Small intestine (tissue), 16 donors: Measurements from ENCODE around the gene TMEM39B. TPM values are rescaled to one million over a fixed set of nuclear protein-coding genes. Genes with fewer than 3 reads are reported as not detected.

Experiments
- DNase-seq, 2 donors: peaks; one replicate each; pipeline versions ENCODE4 v3.0.0 to v3.0.0-alpha.2; 2013
- FAIRE-seq: peaks from 2 replicates; lab custom pipeline; 2012; peaks lifted over from hg19 to GRCh38; lab: Jason Lieb, UNC
- H3K27ac ChIP-seq, 3 donors: one replicate each; pipeline ENCODE4 v1.5.1; 2013; ENCODE audit warnings: low read length in 2 of 3, mild to moderate bottlenecking in 2 of 3, control low read depth in 1 of 3, inconsistent platforms in 1 of 3, low read depth in 1 of 3, moderate library complexity in 1 of 3
- H3K27me3 ChIP-seq, 3 donors: one replicate each; pipeline ENCODE4 v1.6.1; 2013; ENCODE audit warnings: low read length in 3 of 3, inconsistent platforms in 1 of 3; ENCODE audit not compliant: control insufficient read depth in 3 of 3, insufficient read depth in 3 of 3
- H3K36me3 ChIP-seq, 3 donors: one replicate each; pipeline ENCODE4 v1.6.1; 2013; ENCODE audit warnings: low read length in 3 of 3, inconsistent platforms in 1 of 3, low read depth in 1 of 3, mild to moderate bottlenecking in 1 of 3, moderate library complexity in 1 of 3; ENCODE audit not compliant: control insufficient read depth in 3 of 3, insufficient read depth in 2 of 3
- H3K4me1 ChIP-seq, 3 donors: one replicate each; pipeline ENCODE4 v1.6.1; 2013; ENCODE audit warnings: low read length in 2 of 3, inconsistent platforms in 1 of 3, low read depth in 1 of 3, mild to moderate bottlenecking in 1 of 3, moderate library complexity in 1 of 3; ENCODE audit not compliant: control insufficient read depth in 3 of 3, insufficient read depth in 2 of 3
- H3K4me3 ChIP-seq, 3 donors: one replicate each; pipeline ENCODE4 v1.5.1; 2013; ENCODE audit warnings: low read length in 3 of 3, control low read depth in 1 of 3, inconsistent platforms in 1 of 3, low read depth in 1 of 3, mild to moderate bottlenecking in 1 of 3, moderate library complexity in 1 of 3
- H3K9me3 ChIP-seq, 2 donors: one replicate each; pipeline ENCODE4 v1.6.1; 2013; ENCODE audit warnings: low read depth in 1 of 2, low read length in 1 of 2; ENCODE audit not compliant: control insufficient read depth in 2 of 2, insufficient read depth in 1 of 2
- WGBS, 3 donors: extraction: QIAGEN DNeasy Blood & Tissue Kit; methylation state at CpG; one replicate each; pipeline ENCODE4 v1.1.7; 2013; 5-methylcytosine and 5-hydroxymethylcytosine counted together
- long read RNA-seq, 10 donors: transcript quantifications; one replicate each; lab custom pipeline, GENCODE V29; 2026
- polyA plus RNA-seq, 4 donors: library from polyadenylated mRNA; stranded (reverse) in 3 of 4; unstranded in 1 of 4; fragments of 200-250 nt in 3 of 4; fragments of 120-200 nt in 1 of 4; gene quantifications; one replicate each; pipeline versions ENCODE4 v1.2.1 to v1.2.3, GENCODE V29; 2013
- donor health status: healthy with polysubstance abuse.
- donor health status: control.
- donor health status: control.
- donor health status: Bipolar disorder and iron deficiency.
- donor health status: healthy.

Gene TMEM39B
- polyA plus RNA-seq, result 10 to 100 TPM in 2 of 4 donors, 1 to 10 TPM in 2; 4.2 to 15.6 (median 8.0) TPM
- long read RNA-seq, donor 1, result 0 reads
- long read RNA-seq, donor 2, partial matches to known transcripts, result 0 of 2 reads
- long read RNA-seq, donor 2, other reads (novel, unspliced or antisense), result 0 of 2 reads
- long read RNA-seq, donor 3, partial matches to known transcripts, result 0 of 5 reads
- long read RNA-seq, donor 3, other reads (novel, unspliced or antisense), result 0 of 5 reads
- long read RNA-seq, donor 4, result 0 reads
- long read RNA-seq, donor 5, result 0 reads
- long read RNA-seq, donor 6, partial matches to known transcripts, result 0 of 1 reads
- long read RNA-seq, donor 6, other reads (novel, unspliced or antisense), result 0 of 1 reads
- long read RNA-seq, donor 7, result 0 reads
- long read RNA-seq, donor 8, partial matches to known transcripts, result 0 of 1 reads
- long read RNA-seq, donor 8, other reads (novel, unspliced or antisense), result 0 of 1 reads
- long read RNA-seq, donor 9, partial matches to known transcripts, result 0 of 1 reads
- long read RNA-seq, donor 9, other reads (novel, unspliced or antisense), result 0 of 1 reads
- long read RNA-seq, donor 10, partial matches to known transcripts, result 0 of 5 reads
- long read RNA-seq, donor 10, other reads (novel, unspliced or antisense), result 0 of 5 reads

- Histone ChIP-seq H3K36me3 (peaks cover 1 to 27% (median 4%) of the 10 kb centered on the region in 3 donors), H3K9me3 (no peaks in the 10 kb centered on the region), H3K4me3 (peak within 1 kb of the TSS; percentile 68 to 85 (median 76)), H3K4me1 (peaks cover 0 to 13% (median 3%) of the 10 kb centered on the region in 3 donors), H3K27me3 (no peaks in the 10 kb centered on the region), H3K27ac (peak within 1 kb of the TSS; percentile 71 to 96 (median 85))
- 0 to 1% (median 1%) methylated on average over 54 to 67 of the region's 67 CpGs for WGBS, 3 donors
- peak; percentile 93 to 99 for DNase-seq
- no peak for FAIRE-seq
Observed at GRCh38 chr1:32072622-32073298, at the start of gene TMEM39B. TSS of gene TMEM39B (plus strand) at chr1:32072939. CDS start at chr1:32073048, 109 bp downstream.

GRCh38 chr1:32023351-32023750 lies 49.4 kb upstream of the TMEM39B start:
- FAIRE-seq, result no peak
- peaks cover 0 to 13% (median 4%) of the 10 kb centered on the region in 3 donors for H3K4me1 ChIP-seq
- H3K9me3 ChIP-seq, result no peaks in the 10 kb centered on the region
- no peak for DNase-seq
- 66 to 72% (median 71%) methylated on average over 3 of the region's 3 CpGs for whole genome bisulfite sequencing, 3 donors
- H3K27ac ChIP-seq, result no peak overlapping the region
- no peak overlapping the region for H3K4me3 ChIP-seq
- H3K27me3 ChIP-seq, result no peaks in the 10 kb centered on the region
- H3K36me3 ChIP-seq, result peaks cover 0 to 34% (median 3%) of the 10 kb centered on the region in 3 donors

GRCh38 chr1:32025515-32025914 lies 47.2 kb upstream of the TMEM39B start:
- H3K4me3 ChIP-seq, result no peak overlapping the region
- H3K27ac ChIP-seq, result no peak overlapping the region
- H3K36me3 ChIP-seq, result peaks cover 0 to 32% (median 3%) of the 10 kb centered on the region in 3 donors
- WGBS, 3 donors, result 83 to 87% (median 85%) methylated on average over 5 to 6 of the region's 6 CpGs
- peaks cover 0 to 8% (median 0%) of the 10 kb centered on the region in 3 donors for H3K4me1 ChIP-seq
- no peaks in the 10 kb centered on the region for H3K27me3 ChIP-seq
- FAIRE-seq (no peak), DNase-seq (no peak)
- no peaks in the 10 kb centered on the region for H3K9me3 ChIP-seq

GRCh38 chr1:32028746-32029145 lies 44.0 kb upstream of the TMEM39B start:
- DNase-seq (no peak), FAIRE-seq (no peak)
- H3K4me1 ChIP-seq, result peaks cover 0 to 14% (median 0%) of the 10 kb centered on the region in 3 donors
- no peak overlapping the region for H3K27ac ChIP-seq
- H3K36me3 ChIP-seq, result peaks cover 7 to 23% (median 13%) of the 10 kb centered on the region in 3 donors
- 71 to 89% (median 80%) methylated on average over 3 of the region's 3 CpGs for WGBS, 3 donors
- no peaks in the 10 kb centered on the region for H3K27me3 ChIP-seq
- no peaks in the 10 kb centered on the region for H3K9me3 ChIP-seq
- no peak overlapping the region for H3K4me3 ChIP-seq

GRCh38 chr1:32031578-32032274 lies 41.0 kb upstream of the TMEM39B start:
- Histone ChIP-seq H3K4me1 (peaks cover 0 to 14% (median 0%) of the 10 kb centered on the region in 3 donors), H3K36me3 (peaks cover 7 to 21% (median 21%) of the 10 kb centered on the region in 3 donors), H3K9me3 (no peaks in the 10 kb centered on the region), H3K27ac (peak overlapping the region in 2 of 3 donors; percentile 3 to 49), H3K27me3 (no peaks in the 10 kb centered on the region), H3K4me3 (no peak overlapping the region)
- WGBS, 3 donors, result 45 to 64% (median 54%) methylated on average over 8 of the region's 8 CpGs
- FAIRE-seq (no peak), DNase-seq (no peak)

GRCh38 chr1:32032275-32032615 lies 40.5 kb upstream of the TMEM39B start:
- no peaks in the 10 kb centered on the region for H3K27me3 ChIP-seq
- H3K4me3 ChIP-seq, result no peak overlapping the region
- H3K4me1 ChIP-seq, result peaks cover 0 to 14% (median 0%) of the 10 kb centered on the region in 3 donors
- peaks cover 10 to 23% (median 22%) of the 10 kb centered on the region in 3 donors for H3K36me3 ChIP-seq
- DNase-seq (peak; percentile 54 to 59), FAIRE-seq (no peak)
- peak overlapping the region in 2 of 3 donors; percentile 3 to 49 for H3K27ac ChIP-seq
- 15 to 64% (median 40%) methylated on average over 2 of the region's 2 CpGs for WGBS, 3 donors
- no peaks in the 10 kb centered on the region for H3K9me3 ChIP-seq

GRCh38 chr1:32035119-32035518 lies 37.6 kb upstream of the TMEM39B start:
- H3K4me3 ChIP-seq, result no peak overlapping the region
- no peaks in the 10 kb centered on the region for H3K27me3 ChIP-seq
- no peak overlapping the region for H3K27ac ChIP-seq
- H3K4me1 ChIP-seq, result peaks cover 0 to 14% (median 0%) of the 10 kb centered on the region in 3 donors
- FAIRE-seq, result no peak
- peaks cover 17 to 35% (median 31%) of the 10 kb centered on the region in 3 donors for H3K36me3 ChIP-seq
- 78 to 89% (median 82%) methylated on average over 3 of the region's 3 CpGs for WGBS, 3 donors
- DNase-seq, result no peak
- H3K9me3 ChIP-seq, result no peaks in the 10 kb centered on the region
